H1 (cell line): Measurements from ENCODE around the gene PIAS1. TPM values are rescaled to one million over a fixed set of nuclear protein-coding genes. Genes with fewer than 3 reads are reported as not detected.

ENCODE experiments used
- CTCF ChIA-PET: fragments of 300-600 bp; sonication (Branson Sonifier 250); formaldehyde crosslinking; loops from one replicate; lab custom pipeline; 2021; ENCODE audit not compliant: partially characterized antibody; lab: Charles Lee
- POLR2A ChIA-PET: fragments of 300-600 bp; sonication (Branson Sonifier 250); formaldehyde crosslinking; loops from one replicate; lab custom pipeline; 2021; ENCODE audit warnings: inconsistent platforms; ENCODE audit not compliant: partially characterized antibody; lab: Charles Lee
- DNase-seq, 2 experiments: peaks; one replicate each; pipeline versions ENCODE4 v3.0.0 to v3.0.0-alpha.2; 2010 to 2022; ENCODE audit warnings: low spot score in 2 of 2, low read depth in 1 of 2, mixed read lengths in 1 of 2
- FAIRE-seq: peaks from 2 replicates; lab custom pipeline; 2011; peaks lifted over from hg19 to GRCh38; lab: Jason Lieb, UNC
- H2AFZ ChIP-seq: 2 replicates; pipeline ENCODE4 v1.8.1; 2012; ENCODE audit warnings: low read length, inconsistent platforms
- H2AK5ac ChIP-seq: 2 replicates; pipeline ENCODE4 v1.6.1; 2013; ENCODE audit warnings: low read depth, low read length
- H2BK120ac ChIP-seq: replicated peaks from 2 replicates; pipeline ENCODE3; 2013; ENCODE audit warnings: low read depth, low read length, inconsistent platforms
- H2BK12ac ChIP-seq: 2 replicates; pipeline ENCODE4 v1.6.1; 2013; ENCODE audit warnings: low read depth, low read length
- H2BK15ac ChIP-seq: 2 replicates; pipeline ENCODE4 v1.6.1; 2013; ENCODE audit warnings: low read length
- H2BK20ac ChIP-seq: 2 replicates; pipeline ENCODE4 v1.6.1; 2013; ENCODE audit warnings: low read length
- H2BK5ac ChIP-seq: 2 replicates; pipeline ENCODE4 v1.6.1; 2013; ENCODE audit warnings: low read depth, low read length
- H3K14ac ChIP-seq: 2 replicates; pipeline ENCODE4 v1.6.1; 2013; ENCODE audit warnings: inconsistent platforms; ENCODE audit not compliant: insufficient read length
- H3K18ac ChIP-seq: 2 replicates; pipeline ENCODE4 v1.6.1; 2013; ENCODE audit warnings: low read length; ENCODE audit errors: extremely low read depth
- H3K23ac ChIP-seq: 2 replicates; pipeline ENCODE4 v1.6.1; 2013; ENCODE audit warnings: inconsistent platforms; ENCODE audit not compliant: insufficient read length
- H3K23me2 ChIP-seq: 2 replicates; pipeline ENCODE4 v1.6.1; 2013; ENCODE audit warnings: low read depth, low read length
- H3K27ac ChIP-seq: 2 replicates; pipeline ENCODE4 v1.6.1; 2011; ENCODE audit warnings: low read depth, low read length, inconsistent platforms
- H3K27me3 ChIP-seq, 4 experiments: replicated peaks in 1 of 4; 1 replicate in 1 of 4; 2 replicates in 3 of 4; pipeline versions ENCODE4 v1.6.1 to v1.8.1; 2011 to 2013; ENCODE audit warnings: low read length in 3 of 4, mild to moderate bottlenecking in 3 of 4, inconsistent platforms in 2 of 4, mixed read lengths in 2 of 4, moderate library complexity in 1 of 4; ENCODE audit not compliant: control insufficient read depth in 3 of 4, insufficient read depth in 3 of 4; ENCODE audit errors: extremely low read depth in 1 of 4
- H3K36me3 ChIP-seq, 4 experiments: 2 replicates each; pipeline versions ENCODE4 v1.6.1 to v1.8.1; 2011 to 2013; ENCODE audit warnings: mild to moderate bottlenecking in 4 of 4, low read length in 3 of 4, moderate library complexity in 2 of 4, control low read depth in 1 of 4, inconsistent platforms in 1 of 4; ENCODE audit not compliant: insufficient read depth in 4 of 4, control insufficient read depth in 2 of 4
- H3K4ac ChIP-seq: replicated peaks from 2 replicates; pipeline ENCODE3; 2013; ENCODE audit warnings: low read length, low read depth, mixed read lengths, inconsistent platforms; ENCODE audit not compliant: insufficient read length
- H3K4me1 ChIP-seq, 4 experiments: replicated peaks in 1 of 4; 1 replicate in 1 of 4; 2 replicates in 3 of 4; pipeline versions ENCODE4 v1.6.1 to v1.8.1; 2011 to 2013; ENCODE audit warnings: low read length in 3 of 4, inconsistent platforms in 2 of 4, mixed read lengths in 1 of 4; ENCODE audit not compliant: insufficient read depth in 4 of 4, control insufficient read depth in 3 of 4
- H3K4me2 ChIP-seq, 2 experiments: 2 replicates each; pipeline versions ENCODE4 v1.6.1 to v1.8.1; 2011 to 2013; ENCODE audit warnings: low read depth in 2 of 2, low read length in 2 of 2, control low read depth in 1 of 2, inconsistent platforms in 1 of 2, mild to moderate bottlenecking in 1 of 2; ENCODE audit not compliant: insufficient read depth in 1 of 2
- H3K4me3 ChIP-seq, 4 experiments: fragments of 200-600, 300-600 bp in 1 of 4; sonication (generic), shearing (Covaris generic), sonication (Bioruptor Twin) in 1 of 4; 2 replicates each; pipeline versions ENCODE4 v1.5.1 to v1.8.1; 2011 to 2016; ENCODE audit warnings: low read length in 4 of 4, low read depth in 3 of 4, control low read depth in 2 of 4, inconsistent platforms in 2 of 4, mild to moderate bottlenecking in 2 of 4, mixed read lengths in 1 of 4, moderate library complexity in 1 of 4; ENCODE audit not compliant: insufficient read depth in 2 of 4; ENCODE audit errors: extremely low read depth in 1 of 4
- H3K56ac ChIP-seq: replicated peaks from 2 replicates; pipeline ENCODE3; 2013; ENCODE audit warnings: low read depth, mild to moderate bottlenecking, mixed read lengths, low read length, inconsistent platforms; ENCODE audit not compliant: insufficient read length
- H3K79me1 ChIP-seq: 2 replicates; pipeline ENCODE4 v1.6.1; 2013; ENCODE audit warnings: low read depth, low read length, control low read depth
- H3K79me2 ChIP-seq, 2 experiments: 2 replicates each; pipeline versions ENCODE4 v1.6.1 to v1.8.1; 2012 to 2013; ENCODE audit warnings: low read length in 2 of 2, mild to moderate bottlenecking in 2 of 2, inconsistent platforms in 1 of 2; ENCODE audit not compliant: insufficient read depth in 2 of 2, control insufficient read depth in 1 of 2
- H3K9ac ChIP-seq, 4 experiments: replicated peaks in 1 of 4; 1 replicate in 1 of 4; 2 replicates in 3 of 4; pipeline versions ENCODE4 v1.6.1 to v1.8.1; 2011 to 2013; ENCODE audit warnings: low read depth in 3 of 4, low read length in 3 of 4, control low read depth in 2 of 4, mild to moderate bottlenecking in 2 of 4, moderate library complexity in 2 of 4, inconsistent platforms in 1 of 4; ENCODE audit errors: extremely low read depth in 1 of 4
- H3K9me3 ChIP-seq, 2 experiments: 2 replicates each; pipeline versions ENCODE4 v1.6.1 to v1.8.1; 2012 to 2013; ENCODE audit warnings: mild to moderate bottlenecking in 2 of 2, moderate library complexity in 2 of 2, control low read depth in 1 of 2, inconsistent platforms in 1 of 2, low read depth in 1 of 2, low read length in 1 of 2, mixed read lengths in 1 of 2; ENCODE audit not compliant: insufficient read depth in 2 of 2
- H4K20me1 ChIP-seq, 2 experiments: replicated peaks in 1 of 2; 2 replicates each; pipeline versions ENCODE3 to v1.8.1; 2011 to 2013; ENCODE audit warnings: inconsistent platforms in 2 of 2, low read length in 2 of 2, mild to moderate bottlenecking in 1 of 2; ENCODE audit not compliant: insufficient read depth in 2 of 2, control insufficient read depth in 1 of 2
- H4K5ac ChIP-seq: 2 replicates; pipeline ENCODE4 v1.6.1; 2013; ENCODE audit warnings: low read length, low read depth, mixed read lengths, inconsistent platforms; ENCODE audit not compliant: insufficient read length
- H4K8ac ChIP-seq: 2 replicates; pipeline ENCODE4 v1.8.0; 2013; ENCODE audit warnings: mild to moderate bottlenecking, moderate library complexity, low read length, inconsistent platforms; ENCODE audit not compliant: insufficient read depth; ENCODE audit errors: extremely low read depth
- H4K91ac ChIP-seq: replicated peaks from 2 replicates; pipeline ENCODE3; 2013; ENCODE audit warnings: low read length, mixed read lengths, inconsistent platforms; ENCODE audit not compliant: insufficient read length
- BACH1 ChIP-seq: IDR thresholded peaks from 2 replicates; pipeline ENCODE4 v1.6.1; 2012; ENCODE audit warnings: low read length, improper control_type of control experiment
- EGR1 ChIP-seq: IDR thresholded peaks from 2 replicates; pipeline ENCODE4 v1.6.1; 2011; ENCODE audit warnings: low read depth, low read length, borderline replicate concordance
- GTF2F1 ChIP-seq: IDR thresholded peaks from 2 replicates; pipeline ENCODE4 v1.6.1; 2012; ENCODE audit warnings: low read depth, low read length, improper control_type of control experiment, borderline replicate concordance
- JUND ChIP-seq: IDR thresholded peaks from 2 replicates; pipeline ENCODE4 v1.6.1; 2011; ENCODE audit warnings: mild to moderate bottlenecking, improper control_type of control experiment, low read length
- POLR2AphosphoS5 ChIP-seq: IDR thresholded peaks from 2 replicates; pipeline ENCODE4 v1.6.1; 2011; ENCODE audit warnings: low read depth, low read length
- RBBP5 ChIP-seq: IDR thresholded peaks from 2 replicates; pipeline ENCODE4 v1.7.1; 2012; ENCODE audit warnings: low read depth, mild to moderate bottlenecking, inconsistent platforms, low read length, moderate library complexity, borderline replicate concordance
- RNF2 ChIP-seq: fragments of 200-900, 300-1000 bp; sonication (generic); IDR thresholded peaks from 2 replicates; pipeline ENCODE4 v1.7.1; 2016; ENCODE audit warnings: borderline replicate concordance, low read depth, mild to moderate bottlenecking, antibody characterized with exemption, low read length; ENCODE audit not compliant: poor library complexity, severe bottlenecking; ENCODE audit errors: missing control alignments
- WGBS, 2 experiments: shearing (Covaris generic) in 1 of 2; methylation state at CpG; one replicate each; pipeline versions ENCODE4 v1.1.6 to v1.1.7; 2013 to 2015; ENCODE audit warnings: low lambda C conversion rate in 2 of 2, mixed read lengths in 2 of 2, inconsistent platforms in 1 of 2, low coverage in 1 of 2, missing lambda C conversion rate in 1 of 2; ENCODE audit not compliant: insufficient replicate concordance in 2 of 2, insufficient coverage in 1 of 2, insufficient read length in 1 of 2; ENCODE audit errors: extremely low coverage in 1 of 2, missing lambda C conversion rate in 1 of 2; 5-methylcytosine and 5-hydroxymethylcytosine counted together
- polyA plus RNA-seq, 7 experiments: library from polyadenylated mRNA; depleted of rRNA in 3 of 7; stranded (reverse) in 5 of 7; unstranded in 2 of 7; fragments of >200 nt in 5 of 7; fragments of 200-250 nt in 2 of 7; gene quantifications; 1 replicate in 5 of 7; 2 replicates in 1 of 7; 4 replicates in 1 of 7; pipeline versions ENCODE4 v1.2.1 to v1.2.3, GENCODE V29; 2011 to 2013; ENCODE audit warnings: missing spikeins in 2 of 7, mixed read lengths in 2 of 7
- total RNA-seq: library from RNA; stranded (reverse); fragmentation: NEBNext Ultra II Directional; extraction: Animal tissue kit (Norgen Biotek cat#: 25700); gene quantifications from 2 replicates; pipeline ENCODE4 v1.2.1, GENCODE V29; 2021

PIAS1 gene
- total and polyA plus RNA-seq, 2 of the 8 experiments (the other 6 are each of a cell fraction or from before 2014, with no cell fraction given), result 30.8 to 34.5 TPM

GRCh38 chr15:68061171-68061570 lies 7.1 kb downstream of the PIAS1 start:
- H2AK5ac ChIP-seq, result no peak overlapping the region

More at GRCh38 chr15:68061171-68061570, 7.1 kb downstream of the PIAS1 start:
- Histone ChIP-seq H3K79me1 (no peaks in the 10 kb centered on the region; the same call in 1 of the 2 replicates), H4K91ac (no peak overlapping the region), H3K27ac (no peak overlapping the region), H2BK20ac (no peak overlapping the region), H3K4me2 (no peak overlapping the region), H4K8ac (no peak overlapping the region), H2BK15ac (no peak overlapping the region), H3K4me1 (peaks cover 0 to 5% (median 4%) of the 10 kb centered on the region in 4 experiments; a peak in 4 of 7 replicates), H3K18ac (no peak overlapping the region), H2BK12ac (no peak overlapping the region), H2AFZ (no peak overlapping the region), H3K14ac (no peak overlapping the region), H3K36me3 (peaks cover 0 to 3% (median 0%) of the 10 kb centered on the region in 4 experiments; a peak in 3 of 8 replicates), H3K27me3 (no peaks in the 10 kb centered on the region), H3K4me3 (no peak overlapping the region), H3K56ac (no peak overlapping the region), H3K23me2 (no peaks in the 10 kb centered on the region), H3K9me3 (no peaks in the 10 kb centered on the region), H2BK120ac (no peak overlapping the region), H4K5ac (no peak overlapping the region), H2BK5ac (no peak overlapping the region), H3K79me2 (peaks cover 15 to 100% of the 10 kb centered on the region in 2 experiments; a peak in 3 of 4 replicates), H3K23ac (no peak overlapping the region), H4K20me1 (peaks cover 4 to 9% of the 10 kb centered on the region in 2 experiments), H3K4ac (no peak overlapping the region), H3K9ac (no peak overlapping the region)
- DNase-seq, result no peak
- WGBS, 2 experiments, result 81% methylated on average over 2 of the region's 2 CpGs; no CpG with 5 or more reads in 1 of the 2 experiments
- no peak for FAIRE-seq
- CTCF ChIA-PET, result no interaction called here
- TF ChIP-seq RBBP5 (no peak), GTF2F1 (no peak), RNF2 (no peak), JUND (no peak), BACH1 (no peak), POLR2AphosphoS5 (no peak), EGR1 (no peak)
- POLR2A ChIA-PET, result interaction anchor here (0.6 kb wide), 1 partner anchor 8 kb away, joined by 3 read pairs; no protein-coding TSS in a partner anchor
